TTC549 (cell line): ENCODE results near the gene SMIM14.
"Not testable (repeated sequence)": the region's sequence is repeated elsewhere in the genome, so short reads cannot be mapped to it uniquely, and the experiment has no call there.

Source experiments
- FAIRE-seq: peaks from 2 replicates; lab custom pipeline; 2012; peaks lifted over from hg19 to GRCh38; lab: Jason Lieb, UNC

Gene SMIM14

GRCh38 chr4:39642885-39643552, 4.4 kb upstream of the SMIM14 start:
- no peak for FAIRE-seq

- no peak for FAIRE-seq
Measured at GRCh38 chr4:39641451-39641850, 2.8 kb upstream of the SMIM14 start.

- no peak for FAIRE-seq
Measured at GRCh38 chr4:39637586-39638353, 895 bp downstream of the SMIM14 start.

- FAIRE-seq, result no peak
Measured at GRCh38 chr4:39637221-39637585, 1.5 kb downstream of the SMIM14 start.

GRCh38 chr4:39636531-39637184, 2.0 kb downstream of the SMIM14 start:
- no peak for FAIRE-seq

GRCh38 chr4:39635023-39635422, 3.6 kb downstream of the SMIM14 start:
- no peak for FAIRE-seq

- no peak for FAIRE-seq
Measured at GRCh38 chr4:39631700-39632079, 7.0 kb downstream of the SMIM14 start.

DNA sequence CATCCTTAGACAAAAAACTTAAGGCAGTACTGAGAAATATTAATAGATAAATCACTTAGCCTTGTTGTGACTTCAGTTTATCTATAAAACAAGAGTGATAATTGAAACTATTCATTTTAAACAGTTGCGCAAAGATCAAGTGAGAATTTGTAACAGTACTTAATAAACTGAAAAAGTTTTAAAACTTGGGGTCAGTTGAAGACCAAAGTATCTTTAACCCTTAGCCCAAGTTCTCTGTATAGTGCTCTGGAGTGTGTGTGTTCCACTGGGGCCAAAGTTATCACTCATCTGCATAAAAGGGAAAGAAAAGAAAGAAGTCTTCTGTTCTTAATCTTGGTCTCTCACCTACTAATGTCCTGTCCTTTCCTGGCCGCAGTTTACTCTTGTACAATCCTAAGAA, 11.3 kb downstream of the SMIM14 start:
- no peak for FAIRE-seq

GRCh38 chr4:39626913-39627312, 11.8 kb downstream of the SMIM14 start:
- no peak for FAIRE-seq

DNA sequence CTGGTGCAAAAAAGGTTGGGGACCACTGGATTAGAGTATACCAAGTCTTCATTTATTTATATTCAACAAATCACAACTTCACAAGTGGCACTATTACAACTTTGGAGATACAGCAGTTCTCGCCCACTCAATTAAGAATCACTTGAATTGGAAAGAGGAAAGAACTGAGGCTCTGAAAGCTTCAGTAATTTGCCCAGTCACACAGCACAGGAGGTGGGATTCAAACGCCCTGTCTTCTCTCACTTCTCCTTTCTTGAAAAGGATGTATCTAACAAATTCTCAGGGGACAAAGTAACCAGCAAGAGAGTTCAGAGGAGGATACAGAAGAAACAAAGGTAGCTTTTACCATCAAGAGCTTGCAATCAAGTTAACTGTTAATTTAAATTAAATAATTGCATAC, 12.4 kb downstream of the SMIM14 start:
- FAIRE-seq, result no peak

- FAIRE-seq, result no peak
Measured at GRCh38 chr4:39621582-39621981, 17.1 kb downstream of the SMIM14 start.

GRCh38 chr4:39620551-39621313, 17.9 kb downstream of the SMIM14 start:
- FAIRE-seq, result no peak

DNA sequence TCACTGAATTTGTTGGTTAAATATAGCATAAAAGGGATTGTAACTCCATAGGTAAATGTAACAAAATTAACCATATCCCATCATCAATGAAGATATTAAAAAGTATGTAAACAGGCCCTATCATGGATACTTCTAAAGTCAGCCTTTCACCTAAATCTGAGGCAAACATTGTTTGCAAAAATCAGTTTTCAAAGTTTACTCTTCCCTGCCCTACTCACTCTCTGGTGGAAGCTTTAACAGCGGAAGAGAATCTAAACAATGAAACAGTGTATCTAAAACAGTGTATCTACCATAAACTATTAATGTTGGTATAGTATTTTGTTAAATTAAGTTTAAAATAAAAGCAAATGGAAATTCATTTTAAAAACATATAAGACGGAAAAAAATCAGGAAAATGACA, 21.1 kb downstream of the SMIM14 start:
- FAIRE-seq, result no peak

DNA sequence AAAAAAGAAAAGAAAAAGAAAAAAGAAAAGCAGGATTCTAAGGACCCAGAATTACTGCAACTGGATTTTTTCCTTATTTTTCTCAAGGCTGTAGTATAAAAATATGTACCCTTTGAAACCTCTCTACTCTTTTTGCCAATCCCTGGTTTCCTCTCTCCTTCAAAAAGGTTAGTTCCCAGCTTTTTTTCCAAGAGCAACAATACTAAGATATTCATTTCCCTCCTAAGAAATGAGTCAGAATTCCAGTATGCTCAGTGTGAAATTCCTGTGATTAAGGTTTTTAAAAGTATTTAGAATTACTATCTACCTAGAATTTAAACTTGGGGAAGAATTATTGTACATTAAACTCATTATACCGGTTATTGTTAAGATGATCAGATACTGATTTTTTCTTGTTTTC, 22.0 kb downstream of the SMIM14 start:
- FAIRE-seq, result no peak

DNA sequence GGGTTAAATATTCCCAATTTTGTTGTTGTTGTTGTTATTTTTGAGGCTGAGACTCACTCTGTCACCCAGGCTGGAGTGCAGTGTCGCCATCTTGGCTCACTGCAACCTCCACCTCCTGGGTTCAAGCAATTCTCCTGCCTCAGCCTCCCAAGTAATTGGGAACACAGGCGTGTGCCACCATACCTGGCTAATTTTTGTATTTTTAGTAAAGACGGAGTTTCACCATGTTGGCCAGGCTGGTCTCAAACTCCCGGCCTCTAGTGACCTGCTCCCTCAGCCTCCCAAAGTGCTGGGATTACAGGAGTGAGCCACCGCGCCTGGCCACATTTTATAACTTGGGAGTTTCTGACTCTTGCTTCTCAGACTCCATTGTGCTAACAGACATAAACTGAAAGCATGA, 22.6 kb downstream of the SMIM14 start:
- not testable (repeated sequence) for FAIRE-seq

GRCh38 chr4:39614487-39615162, 24.0 kb downstream of the SMIM14 start:
- no peak for FAIRE-seq

DNA sequence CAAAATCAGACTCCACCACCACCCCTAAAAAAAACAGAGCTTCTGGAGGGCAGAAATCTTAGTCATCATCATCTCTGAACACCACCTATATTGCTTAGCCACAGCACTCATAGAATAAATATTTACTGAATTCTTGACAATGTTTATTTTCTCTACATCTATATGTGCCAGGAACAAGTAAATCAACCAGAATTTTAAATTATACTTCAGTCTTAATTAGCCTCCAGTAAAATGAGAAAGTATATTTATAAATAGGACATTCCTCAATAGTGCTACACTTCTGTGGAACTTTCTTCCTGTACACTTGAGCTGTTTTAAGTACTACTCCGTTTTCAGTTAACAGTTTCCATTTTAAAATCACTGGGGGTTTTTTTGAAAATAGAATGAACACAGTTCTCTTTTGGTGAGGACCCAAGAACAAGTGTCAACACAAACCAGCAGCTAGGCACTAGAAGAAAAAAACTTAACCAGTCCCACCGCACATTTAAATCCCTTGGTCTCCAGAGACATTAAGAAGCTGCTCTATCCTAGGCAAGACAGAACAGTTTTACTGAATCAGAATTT, 25.5 kb downstream of the SMIM14 start:
- FAIRE-seq, result no peak

DNA sequence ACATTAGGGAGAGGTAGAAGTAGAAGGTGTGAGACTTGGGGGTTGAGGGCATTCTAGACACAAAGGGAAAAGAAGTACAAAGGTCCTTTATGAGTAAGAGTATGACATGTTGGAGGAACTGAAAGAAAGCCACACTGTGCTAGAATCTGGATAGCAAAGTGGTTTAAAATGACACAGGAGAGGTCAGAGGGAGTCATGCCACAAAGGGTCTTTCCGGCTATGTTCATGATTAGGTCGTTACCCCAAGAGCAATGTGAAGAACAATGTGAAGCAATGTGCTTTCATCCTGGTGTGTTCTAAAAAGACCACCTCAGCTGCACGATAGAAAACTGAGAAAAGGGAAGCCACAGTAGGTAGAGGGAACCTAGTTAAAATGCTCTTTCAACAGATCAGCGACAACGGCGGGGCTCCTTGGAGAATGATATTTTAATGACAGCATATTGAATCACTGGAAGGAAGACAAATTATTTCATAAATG, 29.2 kb downstream of the SMIM14 start:
- FAIRE-seq, result no peak

- no peak for FAIRE-seq
Measured at GRCh38 chr4:39608451-39608850, 30.2 kb downstream of the SMIM14 start.

DNA sequence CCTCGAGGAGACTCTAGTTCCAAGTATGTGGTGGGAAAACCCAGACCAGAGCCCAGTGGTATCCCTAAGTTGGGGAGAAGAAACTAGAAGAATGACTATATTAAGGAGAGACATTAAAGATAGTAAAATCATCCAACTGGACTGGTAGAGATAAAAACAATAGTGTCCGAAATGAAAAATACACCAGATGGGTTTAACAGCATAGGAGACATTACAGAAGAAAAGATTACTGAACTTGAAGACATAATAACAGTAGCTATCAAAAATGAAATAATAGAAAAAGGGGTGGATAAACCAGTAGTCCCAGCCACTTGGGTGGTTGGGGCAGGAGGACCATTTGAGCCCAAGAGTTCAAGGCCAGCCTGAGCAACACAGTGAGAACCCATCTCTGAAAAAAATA, 31.9 kb downstream of the SMIM14 start:
- no peak for FAIRE-seq

GRCh38 chr4:39597695-39598381, 40.8 kb downstream of the SMIM14 start:
- no peak for FAIRE-seq
